ENCODE data around the gene SPG7. TPM values are rescaled to one million over a fixed set of nuclear protein-coding genes. Genes with fewer than 3 reads are reported as not detected.

SPG7 gene
- total RNA-seq, 4 donors from 2014 or later = 79.0 to 156 (median 92.3) TPM

DNA sequence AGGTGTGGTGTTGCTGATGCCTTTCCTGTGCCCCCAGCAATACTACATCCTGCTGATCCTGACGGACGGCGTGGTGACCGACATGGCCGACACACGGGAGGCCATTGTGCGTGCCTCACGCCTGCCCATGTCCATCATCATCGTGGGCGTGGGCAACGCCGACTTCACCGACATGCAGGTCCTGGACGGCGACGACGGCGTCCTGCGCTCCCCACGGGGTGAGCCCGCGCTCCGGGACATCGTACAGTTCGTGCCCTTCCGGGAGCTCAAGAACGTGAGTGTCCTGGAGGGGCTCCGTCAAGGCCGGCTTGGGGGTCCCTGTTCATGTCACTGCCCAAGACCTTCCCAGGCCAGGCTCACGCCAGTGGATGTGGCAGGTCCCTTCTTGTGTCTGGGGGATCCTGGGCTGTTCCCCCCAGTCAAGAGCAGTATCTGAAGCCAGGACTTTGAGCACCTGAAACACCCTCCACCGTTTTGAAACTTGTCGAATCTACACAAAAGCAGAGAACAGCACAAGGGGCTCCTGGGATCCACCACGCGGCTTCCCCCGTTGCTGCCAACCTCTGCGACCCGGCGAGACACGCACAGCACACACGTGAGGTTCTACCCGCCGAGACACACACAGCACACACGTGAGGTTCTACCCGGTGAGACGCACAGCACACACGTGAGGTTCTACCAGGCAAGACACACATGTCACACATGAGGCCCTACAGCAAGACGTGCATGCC, 87.3 kb downstream of the SPG7 start:
- 94 to 95% methylated on average over 47 of the region's 47 CpGs for WGBS, 2 donors
- no peak overlapping the region for H3K4me3 ChIP-seq (ENCODE audit: low read depth, poor library complexity, severe bottlenecking)
- TF ChIP-seq, protein P1, sequence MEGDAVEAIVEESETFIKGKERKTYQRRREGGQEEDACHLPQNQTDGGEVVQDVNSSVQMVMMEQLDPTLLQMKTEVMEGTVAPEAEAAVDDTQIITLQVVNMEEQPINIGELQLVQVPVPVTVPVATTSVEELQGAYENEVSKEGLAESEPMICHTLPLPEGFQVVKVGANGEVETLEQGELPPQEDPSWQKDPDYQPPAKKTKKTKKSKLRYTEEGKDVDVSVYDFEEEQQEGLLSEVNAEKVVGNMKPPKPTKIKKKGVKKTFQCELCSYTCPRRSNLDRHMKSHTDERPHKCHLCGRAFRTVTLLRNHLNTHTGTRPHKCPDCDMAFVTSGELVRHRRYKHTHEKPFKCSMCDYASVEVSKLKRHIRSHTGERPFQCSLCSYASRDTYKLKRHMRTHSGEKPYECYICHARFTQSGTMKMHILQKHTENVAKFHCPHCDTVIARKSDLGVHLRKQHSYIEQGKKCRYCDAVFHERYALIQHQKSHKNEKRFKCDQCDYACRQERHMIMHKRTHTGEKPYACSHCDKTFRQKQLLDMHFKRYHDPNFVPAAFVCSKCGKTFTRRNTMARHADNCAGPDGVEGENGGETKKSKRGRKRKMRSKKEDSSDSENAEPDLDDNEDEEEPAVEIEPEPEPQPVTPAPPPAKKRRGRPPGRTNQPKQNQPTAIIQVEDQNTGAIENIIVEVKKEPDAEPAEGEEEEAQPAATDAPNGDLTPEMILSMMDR (IDR thresholded peaks at IDR 0.05) = no peak
- no peak for TF ChIP-seq POLR2A (IDR thresholded peaks at IDR 0.05)
- no peak for DNase-seq (ENCODE audit: low spot score in 2 of 2)
- intact Hi-C loops (cut with DNase I; ENCODE audit: low total_unique reads) = no loop called here

- no peak overlapping the region for H3K4me3 ChIP-seq (ENCODE audit: low read depth, poor library complexity, severe bottlenecking)
- WGBS, 2 donors = 80% methylated on average over 13 to 18 of the region's 25 CpGs
- no peak for TF ChIP-seq POLR2A (IDR thresholded peaks at IDR 0.05)
- TF ChIP-seq, protein P1 (IDR thresholded peaks at IDR 0.05) = no peak
- DNase-seq (ENCODE audit: low spot score in 2 of 2) = no peak
- intact Hi-C loops (cut with DNase I; ENCODE audit: low total_unique reads) = no loop called here
Measured at GRCh38 chr16:89596061-89596689, 88.0 kb downstream of the SPG7 start.

GRCh38 chr16:89596957-89597649, 88.9 kb downstream of the SPG7 start:
- H3K4me3 ChIP-seq (ENCODE audit: low read depth, poor library complexity, severe bottlenecking) = no peak overlapping the region
- WGBS, 2 donors = 83 to 84% methylated on average over 18 to 19 of the region's 19 CpGs
- TF ChIP-seq, protein P1 (IDR thresholded peaks at IDR 0.05) = no peak
- TF ChIP-seq POLR2A (IDR thresholded peaks at IDR 0.05) = no peak
- no peak for DNase-seq (ENCODE audit: low spot score in 2 of 2)
- intact Hi-C loops (cut with DNase I; ENCODE audit: low total_unique reads) = no loop called here

- H3K4me3 ChIP-seq (ENCODE audit: low read depth, poor library complexity, severe bottlenecking) = no peak overlapping the region
- WGBS, 2 donors = 69 to 94% methylated on average over 3 to 4 of the region's 14 CpGs
- no peak for DNase-seq (ENCODE audit: low spot score in 2 of 2)
- TF ChIP-seq, protein P1 (IDR thresholded peaks at IDR 0.05) = no peak
- no peak for TF ChIP-seq POLR2A (IDR thresholded peaks at IDR 0.05)
- intact Hi-C loops (cut with DNase I; ENCODE audit: low total_unique reads) = no loop called here
Measured at GRCh38 chr16:89598199-89598598, 90.0 kb downstream of the SPG7 start.

DNA sequence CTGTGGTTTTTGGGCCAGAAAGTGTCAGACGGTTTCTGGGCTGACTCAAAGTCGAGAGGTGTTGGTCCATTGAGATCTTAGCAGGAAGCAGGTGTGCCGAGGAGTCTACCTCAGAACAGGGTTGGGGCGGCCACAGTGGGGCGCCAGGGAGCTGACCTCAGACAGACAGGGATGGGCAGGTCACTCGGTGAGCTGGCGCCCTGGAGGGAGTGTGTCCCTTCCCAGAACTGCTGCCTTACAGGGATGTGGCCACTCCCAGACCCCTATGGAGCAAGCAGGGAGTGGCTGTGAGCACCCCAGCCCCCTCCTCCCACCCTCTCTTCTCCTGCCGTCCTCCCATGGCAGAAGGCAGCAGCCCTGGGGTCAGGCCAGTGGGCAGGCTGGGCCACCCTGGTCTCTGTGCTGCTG, 91.3 kb downstream of the SPG7 start:
- 34 to 42% methylated on average over 8 of the region's 8 CpGs for WGBS, 2 donors
- TF ChIP-seq POLR2A (IDR thresholded peaks at IDR 0.05) = no peak
- TF ChIP-seq, protein P1 (IDR thresholded peaks at IDR 0.05) = no peak
- intact Hi-C loops (cut with DNase I; ENCODE audit: low total_unique reads) = no loop called here
- no peak for DNase-seq (ENCODE audit: low spot score in 2 of 2)
- no peak overlapping the region for H3K4me3 ChIP-seq (ENCODE audit: low read depth, poor library complexity, severe bottlenecking)
